ENCODE measurements around the gene PSMF1.
"Not testable (repeated sequence)": the region's sequence is repeated elsewhere in the genome, so short reads cannot be mapped to it uniquely, and the experiment has no call there.

Gene PSMF1

DNA sequence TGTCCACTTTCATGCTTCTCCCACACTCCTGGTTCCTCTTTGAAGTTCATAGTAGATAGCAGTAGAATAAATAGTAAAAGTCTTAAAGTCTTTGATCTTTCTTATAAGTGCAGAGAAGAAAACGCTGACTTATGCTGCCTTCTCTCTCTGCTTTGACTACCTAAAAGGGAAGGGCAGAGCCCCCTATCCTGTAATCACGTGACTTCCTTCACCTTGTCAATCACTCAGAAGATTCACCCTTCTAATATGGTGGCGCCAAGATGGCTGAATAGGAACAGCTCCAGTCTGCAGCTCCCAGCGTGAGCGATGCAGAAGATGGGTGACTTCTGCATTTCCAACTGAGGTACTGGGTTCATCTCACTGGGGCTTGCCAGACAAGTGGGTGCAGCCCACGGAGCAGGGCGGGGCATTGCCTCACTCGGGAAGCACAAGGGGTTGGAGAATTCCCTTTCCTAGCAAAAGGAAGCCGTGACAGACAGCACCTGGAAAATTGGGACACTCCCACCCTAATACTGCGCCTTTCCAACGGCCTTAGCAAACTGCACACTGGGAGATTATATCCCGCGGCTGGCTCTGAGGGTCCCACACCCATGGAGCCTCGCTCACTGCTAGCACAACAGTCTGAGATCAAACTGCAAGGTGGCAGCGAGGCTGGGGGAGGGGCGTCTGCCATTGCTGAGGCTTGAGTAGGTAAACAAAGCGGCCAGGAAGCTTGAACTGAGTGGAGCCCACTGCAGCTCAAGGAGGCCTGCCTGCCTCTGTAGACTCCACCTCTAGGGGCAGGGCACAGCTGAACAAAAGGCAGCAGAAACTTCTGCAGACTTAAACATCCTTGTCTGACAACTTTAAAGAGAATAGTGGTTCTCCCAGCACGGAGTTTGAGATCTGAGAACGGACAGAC is 98.4 kb downstream of the PSMF1 start:
- DNase-seq: not testable (repeated sequence)

Data from fibroblast of skin of right biceps (primary cell).